Left cardiac atrium (tissue), 4 donors: Measurements from ENCODE around the gene LRRC56. TPM values are rescaled to one million over a fixed set of nuclear protein-coding genes. Genes with fewer than 3 reads are reported as not detected.

Source experiments
- ATAC-seq, 2 donors: fragments of 200-7000 bp; cut with Tn5 transposase; one replicate each; pipeline ENCODE4 v1.9.1; 2020; ENCODE audit warnings: mild to moderate bottlenecking in 2 of 2, moderate library complexity in 2 of 2
- DNase-seq: peaks from one replicate; pipeline ENCODE4 v3.0.0-alpha.2; 2020
- intact Hi-C, 2 donors: fragments of 100-400 bp; cut with DNase I; formaldehyde crosslinking; loops; one replicate each; pipeline versions ENCODE4 v1.14.1 to v1.15.1; 2022 to 2023
- total RNA-seq, 2 donors: library from RNA; stranded (reverse); fragmentation: NEBNext Ultra II Directional; extraction: Animal tissue kit (Norgen Biotek cat#: 25700); gene quantifications; one replicate each; pipeline ENCODE4 v1.2.1, GENCODE V29; 2021
- donor health status: DM: no; HTN: yes; CAD: no.
- donor health status: DM: no; HTN: yes; CAD: no; lungs with severe emphysema.
- donor health status: DM: yes; HTN: yes; CAD: no.
- donor health status: Dilated cardiomyopathy.

The LRRC56 gene
- total RNA-seq, 2 donors from 2014 or later = 0.47 to 0.68 TPM

DNA sequence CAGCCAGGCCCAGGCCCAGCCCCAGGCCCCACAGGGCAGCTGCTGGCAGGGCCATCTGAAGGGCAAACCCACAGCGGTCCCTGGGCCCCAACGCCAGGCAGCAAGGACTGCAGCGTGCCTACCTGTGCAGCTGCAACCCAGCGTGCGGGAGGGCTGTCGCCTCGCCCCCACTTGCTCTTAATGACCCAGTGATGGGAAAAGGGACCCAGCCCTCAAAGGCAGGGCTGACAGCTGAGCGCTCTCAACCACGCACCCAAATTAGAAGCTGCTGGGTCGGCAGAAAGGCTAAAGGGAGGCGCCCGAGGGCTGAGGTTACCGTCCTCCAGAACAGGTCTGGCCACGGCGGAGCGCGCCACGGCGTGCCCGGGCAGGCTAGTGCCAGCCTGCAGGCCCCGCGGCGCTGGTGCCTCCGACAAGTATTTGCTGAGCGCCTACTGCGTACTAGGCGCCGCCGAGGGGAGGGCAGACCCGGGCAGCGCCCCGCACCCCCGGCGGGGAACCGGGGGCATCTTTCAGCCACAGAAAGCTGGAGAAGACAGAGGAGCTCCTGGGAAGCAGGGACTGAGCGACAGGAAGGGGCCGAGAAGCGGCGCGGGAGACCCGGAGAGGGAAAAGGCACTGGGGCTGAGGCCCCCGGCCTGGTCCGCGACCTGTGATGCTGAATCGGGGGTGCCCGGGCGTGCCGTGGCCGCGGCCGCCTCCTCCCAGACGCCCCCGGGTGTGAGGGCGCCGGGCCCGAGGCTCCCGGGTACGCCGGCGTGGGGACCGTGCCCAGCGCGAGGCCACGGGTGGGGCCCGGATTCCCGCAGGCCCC lies 2.7 kb upstream of the LRRC56 start:
- intact Hi-C loops = no loop called here
- ATAC-seq = no peak
- peak; percentile 36 for DNase-seq

DNA sequence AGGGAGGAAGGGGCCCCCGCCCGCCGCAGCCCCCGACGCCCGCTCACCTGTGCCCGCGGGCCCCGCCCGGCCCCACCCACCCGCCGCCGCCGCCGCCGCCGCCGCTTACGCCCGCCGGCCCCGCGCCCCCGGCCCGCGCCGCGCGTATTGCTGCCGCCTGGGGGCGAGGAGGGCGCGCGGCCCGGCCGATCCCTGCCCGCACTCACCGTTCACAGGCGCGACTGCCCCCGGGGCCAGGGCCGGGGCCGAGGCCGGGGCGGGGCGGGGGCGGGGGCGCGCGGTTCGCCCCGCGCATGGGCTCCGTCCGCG lies 2.2 kb upstream of the LRRC56 start:
- ATAC-seq (no peak), DNase-seq (no peak)
- intact Hi-C loops = no loop called here

DNA sequence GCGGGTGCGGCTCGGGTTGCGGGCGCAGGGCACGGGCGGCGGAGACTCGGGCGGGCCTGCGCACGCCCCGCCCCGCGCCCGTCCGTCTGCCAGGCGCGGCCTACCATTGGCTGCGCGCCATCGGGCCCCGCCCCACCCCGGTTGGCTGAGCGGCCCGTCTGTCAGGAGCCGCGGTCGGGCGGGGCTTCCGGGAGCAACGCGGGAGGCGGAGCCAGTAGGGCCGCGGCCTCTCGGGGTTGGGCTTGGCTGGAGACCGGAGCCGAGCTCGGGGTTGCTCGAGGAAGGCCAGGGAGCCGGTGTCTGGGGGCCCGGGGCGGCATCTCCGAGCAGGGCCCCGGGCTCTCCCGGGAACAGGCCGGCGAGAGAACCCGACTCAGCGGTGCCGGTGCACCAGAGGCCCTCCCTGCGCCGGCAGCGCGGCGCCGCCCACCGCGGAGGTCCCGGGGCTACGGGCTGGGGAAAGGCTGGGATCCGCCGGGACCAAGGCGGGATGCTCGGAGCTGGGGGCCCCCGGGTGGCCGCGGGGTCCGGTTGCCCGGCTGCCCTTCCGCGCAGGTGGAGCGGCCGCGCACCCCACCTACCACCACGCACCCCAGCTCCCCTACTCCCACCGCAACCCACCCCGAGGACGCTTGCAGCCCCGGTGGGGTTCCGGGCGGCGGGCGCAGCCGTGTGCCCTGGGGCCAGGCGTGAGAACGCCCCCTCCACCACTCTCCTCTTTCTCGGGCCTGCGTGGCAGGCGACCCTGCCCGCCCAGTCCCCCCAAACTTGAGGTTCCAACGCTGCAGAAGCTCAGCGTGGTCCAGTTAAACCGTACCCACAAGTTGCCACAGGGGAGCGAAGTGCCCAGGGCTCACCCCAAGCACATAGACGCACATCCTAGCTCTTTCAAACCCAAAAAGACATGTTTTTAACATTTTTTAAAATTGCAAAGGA lies 1.5 kb upstream of the LRRC56 start, which contains the start of gene HRAS:
HRAS (minus strand) TSS at position 58 of the 936 bp plus-strand sequence.
- ATAC-seq = peak; percentile 92 to 94
- intact Hi-C loops = no loop called here

DNA sequence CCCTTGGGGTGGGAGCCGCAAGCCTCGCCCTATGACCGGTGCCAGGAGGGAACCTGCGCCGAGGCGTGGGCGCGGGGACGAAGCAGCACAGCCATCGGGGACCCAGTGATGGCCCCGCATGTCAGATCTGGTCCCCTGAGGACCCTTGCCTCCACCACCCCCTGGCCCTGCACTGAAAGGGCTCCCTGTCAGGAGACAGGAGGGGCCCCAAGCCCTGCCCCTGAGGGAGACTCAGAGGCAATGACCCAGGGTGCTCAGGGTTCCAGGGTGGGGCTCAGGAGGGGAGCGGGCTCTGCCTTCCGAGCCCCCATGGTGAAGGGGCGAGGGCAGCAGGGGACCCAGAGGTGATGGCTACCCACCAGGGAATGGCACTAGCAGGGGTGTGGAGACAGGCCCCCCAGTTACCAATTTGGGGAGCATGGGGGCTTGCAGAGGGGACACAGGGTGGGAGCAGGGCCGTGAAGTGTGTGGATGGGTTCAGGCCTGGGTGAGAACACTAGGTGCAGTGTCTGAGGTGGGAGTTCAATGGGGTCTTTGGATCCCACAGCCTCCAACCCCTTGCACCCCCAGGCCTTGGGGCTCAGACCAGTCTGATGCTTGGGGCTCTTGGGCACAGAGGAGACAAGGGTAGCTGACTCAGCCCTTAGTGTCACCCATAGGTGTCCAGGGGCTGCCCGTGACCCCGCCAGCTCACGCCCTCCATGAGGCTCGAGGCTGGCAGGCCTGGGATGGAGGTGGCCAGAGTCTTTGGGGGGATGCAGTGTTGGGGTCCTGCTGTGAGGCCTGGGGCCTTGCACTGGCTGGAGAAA lies 499 bp downstream of the LRRC56 start:
- peak; percentile 12 for DNase-seq
- ATAC-seq = no peak
- intact Hi-C loops = no loop called here

More for the DNA sequence above, 1.5 kb upstream of the LRRC56 start, which contains the start of gene HRAS:
- DNase-seq = peak; percentile 94

DNA sequence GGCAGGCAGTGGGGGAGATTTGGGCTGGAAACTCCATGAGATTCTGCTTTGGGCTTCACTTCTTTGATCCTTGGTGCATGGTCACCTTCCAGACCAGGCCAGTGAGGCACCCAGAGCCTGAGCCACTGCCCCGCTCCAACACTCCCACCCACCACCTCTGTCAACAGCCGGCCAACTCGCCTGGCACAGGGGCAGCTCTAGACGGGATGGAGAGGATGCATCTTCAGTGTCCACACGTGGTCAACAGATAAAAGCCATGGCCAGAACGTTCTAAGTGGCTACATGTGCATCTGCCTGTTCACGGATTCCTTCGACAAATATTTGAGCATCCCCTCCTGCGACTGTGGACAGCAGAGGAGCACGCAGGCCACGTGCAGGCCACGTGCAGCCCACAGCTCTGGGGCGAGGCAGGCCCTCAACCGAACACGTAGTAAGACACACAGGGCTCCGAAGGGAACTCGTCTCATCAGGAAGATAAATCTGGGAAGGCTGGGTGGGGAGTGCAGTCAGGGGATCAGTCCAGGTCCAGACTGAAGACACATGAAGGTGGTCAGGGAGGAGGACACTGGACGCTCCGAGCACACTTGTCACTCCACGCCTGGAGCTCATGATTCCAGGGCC lies 1.2 kb downstream of the LRRC56 start:
- intact Hi-C loops = no loop called here
- ATAC-seq (no peak), DNase-seq (peak; percentile 16)

DNA sequence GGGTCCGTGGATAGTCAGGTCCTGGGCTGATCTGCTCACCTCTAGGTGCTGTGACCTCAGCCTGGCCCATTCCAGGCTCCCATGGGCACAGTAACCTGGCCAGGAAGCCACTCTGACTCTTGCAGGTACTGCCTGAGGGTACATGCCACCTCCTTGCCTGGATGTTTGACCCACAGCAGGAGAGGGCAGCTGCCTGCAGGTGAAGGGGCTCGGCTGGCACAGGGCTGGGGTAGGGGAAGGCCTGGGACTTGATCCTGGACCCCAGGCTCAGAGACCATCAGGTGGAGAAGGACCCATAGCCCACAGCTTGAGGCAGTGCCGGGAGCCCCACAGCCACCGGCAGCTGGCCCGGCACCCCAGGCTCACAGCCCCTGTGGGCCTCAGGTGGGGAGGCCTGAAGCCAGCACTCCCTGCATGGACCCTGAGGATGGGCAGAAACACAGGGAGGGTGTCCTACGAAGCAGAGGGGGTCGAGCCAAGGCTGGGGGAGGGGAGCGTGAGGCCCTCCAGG lies 2.7 kb downstream of the LRRC56 start:
- ATAC-seq (no peak), DNase-seq (peak; percentile 18)
- intact Hi-C loops = no loop called here

DNA sequence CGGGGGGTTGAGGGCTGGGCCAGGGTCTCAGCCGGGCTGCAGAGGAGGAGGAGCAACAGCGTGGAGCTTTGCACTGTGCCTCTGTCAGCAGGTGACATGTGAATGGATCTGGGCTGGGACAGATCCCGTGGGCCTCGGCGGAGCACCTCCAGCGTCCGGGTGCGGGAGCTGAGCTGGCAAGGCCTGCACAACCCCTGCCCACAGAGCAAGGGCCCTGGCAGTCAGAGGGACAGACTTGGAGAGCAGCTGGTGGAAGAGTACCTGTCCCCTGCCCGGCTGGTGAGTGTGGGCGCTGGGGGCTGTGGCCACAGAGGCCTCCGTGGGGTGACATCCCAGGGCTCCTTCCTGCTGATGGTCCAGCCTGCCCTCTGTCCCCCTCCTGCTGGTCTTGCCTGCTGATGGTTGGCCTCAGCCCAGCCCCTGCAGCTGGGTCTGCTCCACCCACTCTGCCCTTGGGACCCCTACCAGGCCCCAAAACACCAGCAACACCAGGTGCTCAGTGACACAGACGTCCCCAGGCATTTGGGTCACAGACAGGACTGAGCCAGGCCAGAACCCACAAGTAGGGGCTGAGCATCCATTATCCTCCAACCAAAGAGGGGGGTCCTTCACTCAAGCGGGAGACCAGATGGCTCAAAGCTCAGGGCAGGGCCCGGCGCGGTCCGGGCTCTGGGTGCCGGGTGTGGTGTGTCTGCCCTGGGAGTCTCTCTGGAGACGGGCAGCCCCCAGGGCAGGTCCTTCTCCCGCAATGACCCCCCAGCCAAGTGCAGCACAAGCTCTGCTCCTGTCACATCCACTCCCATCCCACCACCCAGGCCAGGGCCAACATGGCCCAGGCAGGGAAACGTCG lies 3.5 kb downstream of the LRRC56 start:
- intact Hi-C loops = no loop called here
- ATAC-seq (no peak), DNase-seq (peak; percentile 14)

DNA sequence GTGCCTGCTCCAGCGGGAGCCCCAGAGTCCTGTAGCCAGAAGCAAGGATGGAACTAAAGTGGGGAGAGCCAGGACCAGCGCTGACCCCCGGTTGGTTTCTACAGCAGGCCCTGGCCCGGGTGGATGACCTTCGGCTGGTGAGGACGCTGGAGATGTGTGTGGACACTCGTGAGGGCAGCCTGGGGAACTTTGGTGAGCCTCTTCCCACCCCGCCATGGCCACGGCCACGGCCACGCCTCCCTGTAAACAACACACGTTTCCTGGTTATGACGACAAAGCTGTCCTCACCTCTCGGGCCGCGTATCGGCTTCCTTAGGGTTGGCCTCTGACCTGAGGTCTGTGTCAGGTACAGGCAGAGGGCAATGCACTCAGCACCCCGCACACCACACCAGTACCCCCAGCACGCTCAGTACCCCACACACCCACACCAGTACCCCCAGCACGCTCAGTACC lies 4.1 kb downstream of the LRRC56 start:
- ATAC-seq (no peak), DNase-seq (peak; percentile 8)

DNA sequence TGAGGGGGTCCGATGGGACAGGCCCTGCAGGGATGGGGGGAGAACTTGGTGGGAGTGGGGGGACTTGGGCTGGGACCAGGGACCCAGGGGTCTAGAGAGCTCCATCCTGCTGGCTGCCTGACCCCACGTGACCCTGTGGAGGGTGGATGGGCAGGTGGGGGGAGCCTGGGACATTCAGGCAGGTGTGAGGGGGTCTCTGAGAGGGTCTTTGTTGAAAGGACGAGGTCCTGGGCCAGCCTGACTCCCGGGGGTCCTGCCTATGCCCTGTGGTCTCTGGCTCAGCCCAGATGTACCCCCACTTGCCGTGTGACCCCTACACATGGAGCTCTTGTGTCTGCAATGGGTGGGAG lies 7.5 kb downstream of the LRRC56 start:
- ATAC-seq (no peak), DNase-seq (no peak)
- intact Hi-C loops = no loop called here

More for the DNA sequence above, 4.1 kb downstream of the LRRC56 start:
- intact Hi-C loops = no loop called here

DNA sequence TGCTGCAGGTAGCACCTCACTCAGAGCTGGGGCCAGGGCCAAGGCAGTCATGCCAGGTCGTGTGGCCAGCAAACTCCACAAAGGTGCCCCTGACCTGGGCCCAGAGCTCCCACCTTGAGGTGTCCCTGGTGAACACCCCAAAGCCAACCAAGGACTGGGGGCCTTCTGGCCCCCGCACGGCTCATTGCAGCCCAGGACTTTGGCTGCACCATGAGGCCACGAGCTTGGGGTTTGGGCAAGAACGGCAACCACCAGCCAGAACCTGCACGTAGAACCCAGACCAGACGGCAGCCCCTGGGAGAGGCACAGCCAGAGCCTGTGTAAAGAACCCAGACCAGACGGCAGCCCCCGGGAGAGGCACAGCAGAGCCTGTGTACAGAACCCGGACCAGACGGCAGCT lies 7.8 kb downstream of the LRRC56 start:
- ATAC-seq = no peak
- no peak for DNase-seq
- intact Hi-C loops = no loop called here

DNA sequence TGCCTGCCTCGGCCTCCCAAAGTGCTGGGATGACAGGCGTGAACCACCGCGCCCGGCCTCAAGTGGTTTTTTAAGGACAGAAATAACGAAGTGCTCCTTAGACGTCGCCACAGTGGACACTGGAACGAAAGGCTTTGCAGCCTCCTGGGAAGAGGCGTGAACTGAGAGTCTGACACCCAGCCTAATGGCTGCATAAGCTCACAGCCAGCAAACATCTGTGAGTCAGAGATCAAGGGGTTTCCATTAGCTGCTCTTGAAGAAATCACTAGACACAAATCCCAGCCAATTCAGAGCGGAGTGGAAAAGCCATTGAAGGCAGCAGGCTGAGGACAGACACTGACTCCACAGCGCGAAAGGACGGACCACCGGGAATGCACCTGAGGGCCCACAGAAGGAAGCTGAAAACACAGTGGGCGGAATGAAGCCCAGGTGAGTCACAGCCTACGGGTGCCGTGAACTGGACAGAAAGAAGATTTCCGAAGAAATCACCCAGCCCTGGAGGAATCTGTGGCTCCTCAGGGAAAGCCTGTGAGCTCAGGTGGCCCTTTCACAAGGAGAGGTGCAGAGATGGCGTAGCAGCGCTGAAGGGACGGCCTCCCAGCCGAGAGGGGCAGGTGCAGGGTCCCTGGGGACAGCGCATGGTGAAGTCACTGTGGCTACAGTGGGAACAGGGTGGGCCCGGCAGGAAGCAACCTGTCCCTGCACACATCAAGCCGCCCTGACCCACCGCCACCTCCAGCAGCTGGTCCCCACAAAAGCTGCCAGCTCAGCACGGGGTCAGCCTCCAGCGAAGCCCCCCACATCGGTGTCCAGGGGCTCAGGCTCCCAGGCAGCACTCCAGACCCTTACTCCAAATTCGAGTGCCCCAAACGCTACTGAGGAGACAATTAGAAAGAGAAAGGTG lies 11.6 kb downstream of the LRRC56 start:
- intact Hi-C loops = no loop called here
- DNase-seq = no peak
- no peak for ATAC-seq

DNA sequence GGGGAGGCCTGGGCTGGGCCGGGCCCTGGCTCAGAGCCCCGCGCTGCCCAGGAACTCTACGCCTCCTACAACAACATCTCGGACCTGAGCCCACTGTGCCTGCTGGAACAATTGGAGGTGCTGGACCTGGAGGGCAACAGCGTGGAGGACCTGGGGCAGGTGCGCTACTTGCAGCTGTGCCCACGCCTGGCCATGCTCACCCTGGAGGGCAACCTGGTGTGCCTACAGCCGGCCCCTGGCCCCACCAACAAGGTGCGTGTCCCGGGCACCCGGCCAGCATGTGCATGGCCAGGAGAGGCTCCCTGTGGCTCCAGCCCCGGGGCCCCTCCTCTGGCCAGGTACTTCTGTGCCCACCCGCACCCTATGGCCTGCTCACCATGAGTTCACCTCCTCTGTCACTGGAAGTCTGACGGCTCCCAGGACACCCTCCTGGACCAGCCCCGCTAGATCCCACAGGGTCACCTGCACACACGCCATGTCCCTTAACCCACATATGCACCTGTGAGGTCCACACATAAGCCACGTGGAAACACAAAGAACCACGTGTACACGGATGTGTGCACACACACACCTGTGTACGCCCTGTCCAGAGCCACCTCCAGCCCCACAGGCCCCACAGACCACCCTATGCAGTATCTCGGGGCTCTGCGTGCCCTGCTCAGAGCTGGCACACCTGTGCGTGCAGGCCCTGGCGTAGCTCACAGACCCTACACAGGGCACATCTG lies 12.9 kb downstream of the LRRC56 start:
- DNase-seq = no peak
- intact Hi-C loops = loop anchor here in 1 of 2 donors (10.0 kb wide), 1 partner anchor 65 kb away; the partner anchor contains the start of gene IRF7
- ATAC-seq = no peak

DNA sequence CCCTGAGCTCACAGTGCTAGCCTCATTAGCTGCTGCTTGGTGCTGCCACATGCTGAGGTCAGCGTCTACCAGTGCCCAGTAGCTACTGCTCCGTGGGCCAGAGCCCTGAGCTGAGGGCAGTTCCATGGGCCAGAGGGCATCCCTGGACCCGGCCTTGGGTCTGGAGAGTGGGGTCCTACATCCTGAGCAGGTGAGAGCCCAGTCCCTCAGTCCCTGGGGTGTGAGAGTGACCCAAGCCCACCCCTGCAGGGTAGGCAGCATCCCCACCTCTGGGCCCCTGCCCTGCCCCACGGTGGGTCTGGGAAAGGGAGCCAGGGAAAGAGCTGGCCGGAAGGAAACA lies 13.4 kb downstream of the LRRC56 start:
- DNase-seq = no peak
- intact Hi-C loops = loop anchor here in 1 of 2 donors (10.0 kb wide), 1 partner anchor 64 kb away; the partner anchor contains the start of gene IRF7
- ATAC-seq = no peak

DNA sequence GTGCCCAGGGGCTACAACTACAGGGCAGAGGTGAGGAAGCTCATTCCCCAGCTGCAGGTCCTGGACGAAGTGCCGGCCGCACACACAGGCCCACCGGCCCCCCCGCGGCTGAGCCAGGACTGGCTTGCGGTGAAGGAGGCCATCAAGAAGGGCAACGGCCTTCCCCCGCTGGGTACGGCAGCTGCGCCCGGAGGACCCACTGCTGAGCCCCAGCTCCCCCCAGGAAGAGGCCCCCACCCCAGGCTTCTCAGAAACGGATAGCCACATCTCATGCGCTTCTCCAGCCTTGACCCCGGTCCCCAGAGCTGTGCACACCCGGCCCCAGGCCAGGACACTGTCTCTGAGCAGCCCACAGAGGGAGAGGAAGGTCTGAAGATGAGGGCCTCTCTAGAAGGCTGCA lies 13.8 kb downstream of the LRRC56 start:
- intact Hi-C loops = loop anchor here in 1 of 2 donors (10.0 kb wide), 1 partner anchor 64 kb away; the partner anchor contains the start of gene IRF7
- DNase-seq (no peak), ATAC-seq (no peak)

DNA sequence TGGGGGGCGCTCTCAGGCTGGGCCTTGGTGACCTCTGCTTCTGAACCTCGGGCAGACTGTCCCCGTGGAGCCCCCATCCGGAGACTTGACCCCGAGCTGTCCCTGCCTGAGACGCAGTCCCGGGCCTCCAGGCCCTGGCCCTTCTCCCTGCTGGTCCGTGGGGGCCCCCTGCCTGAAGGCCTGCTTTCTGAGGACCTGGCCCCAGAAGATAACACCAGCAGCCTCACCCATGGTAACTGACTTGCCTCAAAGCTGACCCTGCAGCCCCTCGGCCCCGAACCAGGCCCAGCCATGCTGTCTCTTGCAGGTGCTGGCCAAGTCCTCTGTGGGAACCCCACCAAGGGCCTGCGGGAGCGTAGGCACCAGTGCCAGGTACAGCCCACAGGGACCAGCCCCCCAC lies 14.3 kb downstream of the LRRC56 start:
- no peak for DNase-seq
- intact Hi-C loops = loop anchor here in 1 of 2 donors (10.0 kb wide), 1 partner anchor 63 kb away; the partner anchor contains the start of gene IRF7
- no peak for ATAC-seq
